Activated CD4-positive, alpha-beta T cell treated with anti-CD3 and anti-CD28 coated beads, Interleukin-2, amount 10 ng/mL, durations not matched to agents 7 days and 5 days (primary cell): ENCODE measurements around the gene GON4L. TPM values are rescaled to one million over a fixed set of nuclear protein-coding genes. Genes with fewer than 3 reads are reported as not detected.

Experiments used
- CTCF ChIA-PET: fragments of 350-600 bp; sonication (Branson Sonifier 250); formaldehyde crosslinking; loops from one replicate; lab custom pipeline; 2021; ENCODE audit warnings: antibody characterized with exemption; lab: Charles Lee
- POLR2A ChIA-PET: fragments of 350-600 bp; sonication (Branson Sonifier 250); formaldehyde crosslinking; loops from one replicate; lab custom pipeline; 2021; ENCODE audit warnings: antibody characterized with exemption; lab: Charles Lee
- DNase-seq: peaks from one replicate; pipeline ENCODE4 v3.0.0-alpha.2; 2020
- H3K27ac Mint-ChIP-seq: one replicate; pipeline ENCODE4 v1.8.0; 2021; ENCODE audit warnings: mild to moderate bottlenecking, moderate library complexity, mixed read lengths
- H3K27me3 Mint-ChIP-seq: one replicate; pipeline ENCODE4 v1.8.0; 2021; ENCODE audit warnings: mixed read lengths
- H3K36me3 Mint-ChIP-seq: one replicate; pipeline ENCODE4 v1.8.0; 2021; ENCODE audit warnings: low read depth, mixed read lengths
- H3K4me1 Mint-ChIP-seq: one replicate; pipeline ENCODE4 v1.8.0; 2021; ENCODE audit warnings: mixed read lengths
- H3K4me3 Mint-ChIP-seq: one replicate; pipeline ENCODE4 v1.8.0; 2021; ENCODE audit warnings: mild to moderate bottlenecking, moderate library complexity, mixed read lengths
- H3K9me3 Mint-ChIP-seq: one replicate; pipeline ENCODE4 v1.8.0; 2021; ENCODE audit warnings: mixed read lengths
- total RNA-seq, 2 experiments: library from RNA; stranded (reverse); gene quantifications; one replicate each; pipeline ENCODE4 v1.2.3, GENCODE V29; 2021

Gene GON4L
- total RNA-seq, 2 experiments from 2014 or later: 72.3 to 77.0 TPM

GRCh38 chr1:155890251-155890650 lies 33.2 kb upstream of the GON4L start:
- DNase-seq: no peak
- CTCF ChIA-PET: interaction anchor here (0.5 to 1.2 kb wide), 2 partner anchors 31 to 135 kb away, joined by 3 read pairs; no protein-coding TSS in a partner anchor
- POLR2A ChIA-PET: no interaction called here
- Mint-ChIP-seq H3K4me3 (no peak overlapping the region), H3K27me3 (no peaks in the 10 kb centered on the region), H3K27ac (no peak overlapping the region), H3K9me3 (no peaks in the 10 kb centered on the region), H3K4me1 (peaks cover 15% of the 10 kb centered on the region), H3K36me3 (no peaks in the 10 kb centered on the region)

GRCh38 chr1:155889566-155889965 lies 32.6 kb upstream of the GON4L start:
- Mint-ChIP-seq H3K4me1 (peaks cover 15% of the 10 kb centered on the region), H3K4me3 (no peak overlapping the region), H3K9me3 (no peaks in the 10 kb centered on the region), H3K27me3 (no peaks in the 10 kb centered on the region), H3K27ac (no peak overlapping the region), H3K36me3 (no peaks in the 10 kb centered on the region)
- POLR2A ChIA-PET: no interaction called here
- DNase-seq: no peak
- CTCF ChIA-PET: interaction anchor here (1.3 kb wide), 1 partner anchor 26 kb away, joined by 3 read pairs; no protein-coding TSS in a partner anchor

- peaks cover 2% of the 10 kb centered on the region for H3K36me3 Mint-ChIP-seq
- CTCF ChIA-PET: interaction anchor here (1.3 kb wide), 1 partner anchor 25 kb away, joined by 3 read pairs; no protein-coding TSS in a partner anchor
- POLR2A ChIA-PET: no interaction called here
- no peak for DNase-seq
- H3K4me1 Mint-ChIP-seq: peaks cover 8% of the 10 kb centered on the region
- H3K4me3 Mint-ChIP-seq: no peak overlapping the region
- no peaks in the 10 kb centered on the region for H3K9me3 Mint-ChIP-seq
- no peaks in the 10 kb centered on the region for H3K27me3 Mint-ChIP-seq
- no peak overlapping the region for H3K27ac Mint-ChIP-seq
Measured at GRCh38 chr1:155888481-155888880, 31.5 kb upstream of the GON4L start.

- POLR2A ChIA-PET: interaction anchor here (0.7 kb wide), 1 partner anchor 22 kb away, joined by 5 read pairs; no protein-coding TSS in a partner anchor
- no peak overlapping the region for H3K27ac Mint-ChIP-seq
- no peak overlapping the region for H3K4me3 Mint-ChIP-seq
- no peak for DNase-seq
- no peaks in the 10 kb centered on the region for H3K9me3 Mint-ChIP-seq
- H3K27me3 Mint-ChIP-seq: no peaks in the 10 kb centered on the region
- CTCF ChIA-PET: interaction anchor here (1.6 kb wide), 1 partner anchor 26 kb away, joined by 3 read pairs; the partner anchor contains the start of gene SYT11
- no peaks in the 10 kb centered on the region for H3K4me1 Mint-ChIP-seq
- peaks cover 5% of the 10 kb centered on the region for H3K36me3 Mint-ChIP-seq
Measured at GRCh38 chr1:155884982-155885381, 28.0 kb upstream of the GON4L start.

- POLR2A ChIA-PET: interaction anchor here (0.7 kb wide), 1 partner anchor 21 kb away, joined by 5 read pairs; no protein-coding TSS in a partner anchor
- H3K9me3 Mint-ChIP-seq: no peaks in the 10 kb centered on the region
- no peaks in the 10 kb centered on the region for H3K4me1 Mint-ChIP-seq
- no peak for DNase-seq
- peaks cover 5% of the 10 kb centered on the region for H3K36me3 Mint-ChIP-seq
- H3K27ac Mint-ChIP-seq: no peak overlapping the region
- H3K27me3 Mint-ChIP-seq: no peaks in the 10 kb centered on the region
- CTCF ChIA-PET: interaction anchor here (0.6 to 1.6 kb wide), 6 partner anchors 19 to 166 kb away, joined by 3 read pairs; partner anchors contain the start of gene SYT11
- H3K4me3 Mint-ChIP-seq: no peak overlapping the region
Measured at GRCh38 chr1:155884031-155884960, 27.3 kb upstream of the GON4L start.

- no peak for DNase-seq
- no peaks in the 10 kb centered on the region for H3K4me1 Mint-ChIP-seq
- ChIA-PET POLR2A (no interaction called here), CTCF (interaction anchor here (1.1 to 1.5 kb wide), 6 partner anchors 10 to 56 kb away, joined by 3 read pairs; no protein-coding TSS in a partner anchor)
- peaks cover 5% of the 10 kb centered on the region for H3K36me3 Mint-ChIP-seq
- H3K4me3 Mint-ChIP-seq: no peak overlapping the region
- H3K27ac Mint-ChIP-seq: no peak overlapping the region
- H3K9me3 Mint-ChIP-seq: no peaks in the 10 kb centered on the region
- H3K27me3 Mint-ChIP-seq: no peaks in the 10 kb centered on the region
Measured at GRCh38 chr1:155882766-155883165, 25.8 kb upstream of the GON4L start.

GRCh38 chr1:155882235-155882634 lies 25.2 kb upstream of the GON4L start:
- CTCF ChIA-PET: interaction anchor here (1.1 to 1.4 kb wide), 4 partner anchors 9 to 57 kb away, joined by 3 read pairs; no protein-coding TSS in a partner anchor
- Mint-ChIP-seq H3K27ac (no peak overlapping the region), H3K4me1 (no peaks in the 10 kb centered on the region), H3K27me3 (no peaks in the 10 kb centered on the region), H3K4me3 (no peak overlapping the region), H3K36me3 (peaks cover 5% of the 10 kb centered on the region), H3K9me3 (no peaks in the 10 kb centered on the region)
- POLR2A ChIA-PET: no interaction called here
- no peak for DNase-seq

- Mint-ChIP-seq H3K27me3 (no peaks in the 10 kb centered on the region), H3K4me3 (no peak overlapping the region), H3K27ac (no peak overlapping the region), H3K36me3 (peaks cover 5% of the 10 kb centered on the region), H3K4me1 (no peaks in the 10 kb centered on the region), H3K9me3 (no peaks in the 10 kb centered on the region)
- ChIA-PET CTCF (no interaction called here), POLR2A (no interaction called here)
- DNase-seq: no peak
Measured at GRCh38 chr1:155880950-155881349, 23.9 kb upstream of the GON4L start.

GRCh38 chr1:155880251-155880650 lies 23.2 kb upstream of the GON4L start:
- ChIA-PET CTCF (no interaction called here), POLR2A (no interaction called here)
- H3K27me3 Mint-ChIP-seq: no peaks in the 10 kb centered on the region
- H3K4me3 Mint-ChIP-seq: no peak overlapping the region
- H3K9me3 Mint-ChIP-seq: no peaks in the 10 kb centered on the region
- no peaks in the 10 kb centered on the region for H3K4me1 Mint-ChIP-seq
- peaks cover 5% of the 10 kb centered on the region for H3K36me3 Mint-ChIP-seq
- no peak for DNase-seq
- no peak overlapping the region for H3K27ac Mint-ChIP-seq

- H3K36me3 Mint-ChIP-seq: peaks cover 4% of the 10 kb centered on the region
- H3K9me3 Mint-ChIP-seq: no peaks in the 10 kb centered on the region
- no peaks in the 10 kb centered on the region for H3K27me3 Mint-ChIP-seq
- DNase-seq: no peak
- no peak overlapping the region for H3K27ac Mint-ChIP-seq
- ChIA-PET CTCF (interaction anchor here (1.1 to 1.6 kb wide), 3 partner anchors 9 to 27 kb away, joined by 3 read pairs; no protein-coding TSS in a partner anchor), POLR2A (no interaction called here)
- no peaks in the 10 kb centered on the region for H3K4me1 Mint-ChIP-seq
- H3K4me3 Mint-ChIP-seq: no peak overlapping the region
Measured at GRCh38 chr1:155877945-155878344, 20.9 kb upstream of the GON4L start.

- Mint-ChIP-seq H3K36me3 (peaks cover 2% of the 10 kb centered on the region), H3K27me3 (no peaks in the 10 kb centered on the region), H3K27ac (no peak overlapping the region), H3K4me1 (no peaks in the 10 kb centered on the region), H3K4me3 (no peak overlapping the region), H3K9me3 (no peaks in the 10 kb centered on the region)
- ChIA-PET POLR2A (no interaction called here), CTCF (interaction anchor here (1.0 kb wide), 1 partner anchor 33 kb away, joined by 4 read pairs; no protein-coding TSS in a partner anchor)
- DNase-seq: no peak
Measured at GRCh38 chr1:155873860-155874259, 16.8 kb upstream of the GON4L start.

GRCh38 chr1:155872527-155872926 lies 15.5 kb upstream of the GON4L start:
- Mint-ChIP-seq H3K9me3 (no peaks in the 10 kb centered on the region), H3K27me3 (no peaks in the 10 kb centered on the region), H3K36me3 (peaks cover 2% of the 10 kb centered on the region), H3K4me1 (no peaks in the 10 kb centered on the region), H3K27ac (no peak overlapping the region), H3K4me3 (no peak overlapping the region)
- POLR2A ChIA-PET: no interaction called here
- CTCF ChIA-PET: interaction anchor here (1.3 to 1.9 kb wide), 3 partner anchors 10 to 13 kb away, joined by 3 to 6 read pairs (median 5); partner anchors contain the start of gene SYT11
- DNase-seq: no peak

GRCh38 chr1:155871390-155871789 lies 14.4 kb upstream of the GON4L start:
- CTCF ChIA-PET: interaction anchor here (1.3 to 1.9 kb wide), 2 partner anchors 10 to 12 kb away, joined by 5 to 6 read pairs; partner anchors contain the start of gene SYT11
- H3K27ac Mint-ChIP-seq: no peak overlapping the region
- no peaks in the 10 kb centered on the region for H3K4me1 Mint-ChIP-seq
- no peaks in the 10 kb centered on the region for H3K9me3 Mint-ChIP-seq
- no peak for DNase-seq
- H3K4me3 Mint-ChIP-seq: no peak overlapping the region
- H3K36me3 Mint-ChIP-seq: peaks cover 2% of the 10 kb centered on the region
- H3K27me3 Mint-ChIP-seq: no peaks in the 10 kb centered on the region
- POLR2A ChIA-PET: no interaction called here
